ENCODE results near the gene GPR180.
A peak's percentile ranks its signal among the peaks of the same experiment; 100 is the strongest.

GPR180 gene

GRCh38 chr13:94560116-94560515, 41.5 kb upstream of the GPR180 start:
- Histone ChIP-seq H3K4me2 (peak overlapping the region in 5 of 11 experiments; percentile 27 to 59 (median 32); a peak in 7 of 22 replicates), H3K4me1 (peaks cover 0 to 26% (median 12%) of the 10 kb centered on the region in 10 experiments; a peak in 10 of 20 replicates), H4K20me1 (no peaks in the 10 kb centered on the region), H3K9ac (no peak overlapping the region), H3K4me3 (no peak overlapping the region), H3K9me3 (replicated peaks in 1 of 11) (peaks cover 6 to 22% (median 9%) of the 10 kb centered on the region in 11 experiments; a peak in 18 of 22 replicates), H3K27me3 (no peaks in the 10 kb centered on the region), H3K36me3 (peaks cover 0 to 16% (median 11%) of the 10 kb centered on the region in 11 experiments; a peak in 10 of 22 replicates), H3K27ac (no peak overlapping the region)
- no peak for TF ChIP-seq Cebpa-rat (IDR thresholded peaks at IDR 0.05)

- no peak for TF ChIP-seq Cebpa-rat (IDR thresholded peaks at IDR 0.05)
- peaks cover 0 to 16% (median 11%) of the 10 kb centered on the region in 11 experiments; a peak in 10 of 22 replicates for H3K36me3 ChIP-seq
- H3K27me3 ChIP-seq = no peaks in the 10 kb centered on the region
- H3K4me2 ChIP-seq = no peak overlapping the region
- no peaks in the 10 kb centered on the region for H4K20me1 ChIP-seq
- H3K4me1 ChIP-seq = peaks cover 0 to 26% (median 12%) of the 10 kb centered on the region in 10 experiments; a peak in 10 of 20 replicates
- H3K4me3 ChIP-seq = no peak overlapping the region
- H3K9ac ChIP-seq = no peak overlapping the region
- peaks cover 6 to 22% (median 9%) of the 10 kb centered on the region in 11 experiments; a peak in 18 of 22 replicates for H3K9me3 ChIP-seq (replicated peaks in 1 of 11)
- no peak overlapping the region for H3K27ac ChIP-seq
These were observed 40.5 kb upstream of the GPR180 start for GRCh38 chr13:94561126-94561525.

- no peaks in the 10 kb centered on the region for H3K27me3 ChIP-seq
- peaks cover 0 to 7% (median 0%) of the 10 kb centered on the region in 11 experiments; a peak in 4 of 22 replicates for H3K9me3 ChIP-seq (replicated peaks in 1 of 11)
- H3K4me2 ChIP-seq = no peak overlapping the region
- TF ChIP-seq Cebpa-rat (IDR thresholded peaks at IDR 0.05) = no peak
- no peak overlapping the region for H3K27ac ChIP-seq
- peaks cover 40 to 60% (median 53%) of the 10 kb centered on the region in 11 experiments for H3K36me3 ChIP-seq
- H3K4me1 ChIP-seq = no peaks in the 10 kb centered on the region
- no peak overlapping the region for H3K4me3 ChIP-seq
- no peaks in the 10 kb centered on the region for H4K20me1 ChIP-seq
- H3K9ac ChIP-seq = no peak overlapping the region
These were observed 34.1 kb upstream of the GPR180 start for GRCh38 chr13:94567581-94567980.

GRCh38 chr13:94568443-94568842, 33.2 kb upstream of the GPR180 start:
- H3K9ac ChIP-seq = no peak overlapping the region
- H4K20me1 ChIP-seq = no peaks in the 10 kb centered on the region
- H3K4me2 ChIP-seq = no peak overlapping the region
- no peak overlapping the region for H3K4me3 ChIP-seq
- no peaks in the 10 kb centered on the region for H3K27me3 ChIP-seq
- H3K27ac ChIP-seq = no peak overlapping the region
- H3K9me3 ChIP-seq (replicated peaks in 1 of 11) = peaks cover 0 to 11% (median 6%) of the 10 kb centered on the region in 11 experiments; a peak in 12 of 22 replicates
- TF ChIP-seq Cebpa-rat (IDR thresholded peaks at IDR 0.05) = no peak
- no peaks in the 10 kb centered on the region for H3K4me1 ChIP-seq
- peaks cover 49 to 60% (median 54%) of the 10 kb centered on the region in 11 experiments for H3K36me3 ChIP-seq

DNA sequence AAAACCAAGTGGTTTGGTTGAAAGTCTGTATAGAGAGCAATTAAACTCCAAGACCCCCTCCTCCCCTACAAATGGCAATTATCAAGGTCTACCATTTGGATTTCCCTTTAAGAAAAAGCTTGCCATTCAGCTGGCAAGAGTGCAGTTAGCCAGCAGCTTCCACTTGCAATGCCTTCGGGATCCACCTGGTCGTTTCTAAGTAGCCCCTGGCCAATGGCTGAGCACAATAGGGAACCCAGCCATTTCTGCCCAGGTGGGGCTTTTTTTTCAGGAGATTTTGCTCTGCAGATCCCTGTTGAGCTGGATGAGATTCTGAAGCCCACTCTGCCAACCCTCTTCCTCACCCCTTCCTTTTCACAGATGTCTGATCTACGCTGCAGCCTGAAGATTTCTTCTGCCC, 32.0 kb upstream of the GPR180 start:
- no peak overlapping the region for H3K4me2 ChIP-seq
- peaks cover 59 to 66% (median 63%) of the 10 kb centered on the region in 11 experiments for H3K36me3 ChIP-seq
- H3K27me3 ChIP-seq = no peaks in the 10 kb centered on the region
- peaks cover 0 to 19% (median 9%) of the 10 kb centered on the region in 11 experiments; a peak in 16 of 22 replicates for H3K9me3 ChIP-seq (replicated peaks in 1 of 11)
- no peak for TF ChIP-seq Cebpa-rat (IDR thresholded peaks at IDR 0.05)
- no peak overlapping the region for H3K4me3 ChIP-seq
- H3K27ac ChIP-seq = no peak overlapping the region
- H3K4me1 ChIP-seq = no peaks in the 10 kb centered on the region
- H3K9ac ChIP-seq = no peak overlapping the region
- H4K20me1 ChIP-seq = no peaks in the 10 kb centered on the region

DNA sequence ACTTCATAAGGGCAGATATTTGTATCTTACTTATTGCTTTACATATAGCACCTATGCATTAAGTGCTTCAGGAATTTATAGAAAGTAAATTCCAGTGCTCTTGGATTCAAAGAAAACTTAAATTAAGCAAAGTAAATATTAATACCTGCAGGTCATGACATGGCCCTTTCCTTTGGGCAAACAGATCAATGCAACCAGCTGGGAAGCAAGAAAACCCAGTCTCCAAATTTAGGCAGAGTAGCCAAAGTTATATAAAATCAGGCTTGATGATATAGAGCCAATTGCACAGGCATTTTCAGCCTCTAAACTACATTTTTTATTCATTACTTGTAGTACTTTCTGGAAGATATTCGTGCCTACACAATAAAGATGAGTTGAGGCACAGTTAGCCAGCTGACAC, 22.6 kb upstream of the GPR180 start:
- H3K27me3 ChIP-seq = no peaks in the 10 kb centered on the region
- no peaks in the 10 kb centered on the region for H3K4me1 ChIP-seq
- TF ChIP-seq Cebpa-rat (IDR thresholded peaks at IDR 0.05) = no peak
- H3K36me3 ChIP-seq = peaks cover 86 to 100% (median 95%) of the 10 kb centered on the region in 11 experiments
- no peak overlapping the region for H3K9ac ChIP-seq
- H3K27ac ChIP-seq = no peak overlapping the region
- H3K4me3 ChIP-seq = no peak overlapping the region
- no peaks in the 10 kb centered on the region for H4K20me1 ChIP-seq
- H3K9me3 ChIP-seq (replicated peaks in 1 of 11) = peaks cover 4 to 17% (median 13%) of the 10 kb centered on the region in 11 experiments; a peak in 18 of 22 replicates
- no peak overlapping the region for H3K4me2 ChIP-seq

DNA sequence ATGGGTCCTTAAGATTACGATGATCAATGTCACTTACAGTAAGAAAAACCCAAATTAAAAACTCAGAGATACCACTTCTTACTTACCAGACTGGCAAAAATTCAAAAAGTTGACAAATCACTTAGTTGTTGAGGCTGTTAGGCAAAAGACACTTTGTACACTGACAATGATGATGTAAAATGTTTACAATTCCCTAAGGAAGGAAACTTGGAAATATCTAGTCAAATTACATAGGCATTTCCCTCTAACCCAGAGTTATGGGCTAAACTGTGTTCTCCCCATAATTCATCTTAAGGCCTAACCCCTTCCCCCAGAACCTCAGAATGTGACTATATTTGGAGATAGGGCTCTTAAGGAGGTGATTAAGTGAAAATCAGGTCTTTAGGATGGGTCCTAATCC, 17.7 kb upstream of the GPR180 start:
- TF ChIP-seq Cebpa-rat (IDR thresholded peaks at IDR 0.05) = no peak
- no peak overlapping the region for H3K4me3 ChIP-seq
- H3K36me3 ChIP-seq = peaks cover 79 to 99% (median 87%) of the 10 kb centered on the region in 11 experiments
- no peaks in the 10 kb centered on the region for H4K20me1 ChIP-seq
- H3K27me3 ChIP-seq = no peaks in the 10 kb centered on the region
- H3K9me3 ChIP-seq (replicated peaks in 1 of 11) = peaks cover 0 to 25% (median 12%) of the 10 kb centered on the region in 11 experiments; a peak in 15 of 22 replicates
- no peak overlapping the region for H3K4me2 ChIP-seq
- no peak overlapping the region for H3K27ac ChIP-seq
- H3K4me1 ChIP-seq = no peaks in the 10 kb centered on the region
- no peak overlapping the region for H3K9ac ChIP-seq

DNA sequence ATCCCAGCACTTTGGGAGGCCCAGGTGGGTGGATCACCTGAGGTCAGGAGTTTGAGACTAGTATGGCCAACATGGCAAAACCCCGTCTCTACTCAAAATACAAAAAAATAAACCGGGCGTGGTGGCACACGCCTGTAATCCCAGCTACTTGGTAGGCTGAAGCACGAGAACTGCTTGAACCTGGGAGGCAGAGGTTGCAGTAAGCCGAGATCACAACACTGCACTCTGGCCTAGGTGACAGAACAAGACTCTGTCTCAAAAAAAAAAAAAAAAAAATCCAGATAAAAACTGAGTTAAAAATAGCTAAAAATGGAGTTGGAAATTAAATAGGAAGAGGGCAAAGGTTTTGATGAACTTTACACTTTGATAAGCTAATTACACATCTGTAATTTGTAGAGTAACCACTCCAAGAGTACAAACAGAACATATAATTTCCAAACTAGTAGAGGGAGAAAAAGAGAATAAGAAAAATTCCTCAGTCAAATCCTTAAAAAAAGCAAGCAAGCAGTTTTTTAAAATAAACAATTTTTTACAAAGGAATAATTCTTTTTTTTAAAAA, 16.0 kb upstream of the GPR180 start:
- Histone ChIP-seq H3K4me3 (no peak overlapping the region), H3K4me2 (no peak overlapping the region), H3K9me3 (replicated peaks in 1 of 11) (peaks cover 0 to 25% (median 12%) of the 10 kb centered on the region in 11 experiments; a peak in 15 of 22 replicates), H3K4me1 (no peaks in the 10 kb centered on the region), H3K9ac (no peak overlapping the region), H3K27me3 (no peaks in the 10 kb centered on the region), H3K36me3 (peaks cover 71 to 96% (median 81%) of the 10 kb centered on the region in 11 experiments), H3K27ac (no peak overlapping the region), H4K20me1 (no peaks in the 10 kb centered on the region)
- no peak for TF ChIP-seq Cebpa-rat (IDR thresholded peaks at IDR 0.05)

DNA sequence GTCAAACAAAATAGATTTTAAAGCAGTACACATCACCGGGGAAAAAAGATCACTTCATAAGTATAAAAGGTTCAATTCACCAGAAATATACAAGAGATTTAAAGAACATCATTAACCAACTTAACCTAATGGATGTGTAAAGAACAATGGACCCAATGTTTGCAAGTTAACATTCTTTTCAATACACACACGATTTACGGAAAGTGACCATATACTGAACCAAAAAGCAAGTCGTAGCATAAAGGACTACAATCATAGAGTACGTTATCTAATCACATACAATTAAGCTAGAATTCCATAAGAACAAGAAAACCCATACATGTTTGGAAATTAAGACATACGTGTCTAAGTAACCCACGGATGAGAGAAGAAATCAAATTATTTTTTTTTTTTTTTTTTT, 15.3 kb upstream of the GPR180 start:
- Histone ChIP-seq H3K4me3 (no peak overlapping the region), H3K4me2 (no peak overlapping the region), H3K36me3 (peaks cover 71 to 96% (median 81%) of the 10 kb centered on the region in 11 experiments), H3K9ac (no peak overlapping the region), H3K4me1 (no peaks in the 10 kb centered on the region), H4K20me1 (peaks cover 0 to 4% (median 0%) of the 10 kb centered on the region in 11 experiments; a peak in 1 of 22 replicates), H3K27ac (no peak overlapping the region), H3K27me3 (no peaks in the 10 kb centered on the region), H3K9me3 (replicated peaks in 1 of 11) (peaks cover 0 to 25% (median 12%) of the 10 kb centered on the region in 11 experiments; a peak in 15 of 22 replicates)
- TF ChIP-seq Cebpa-rat (IDR thresholded peaks at IDR 0.05) = no peak

All from BLaER1 treated with 17β-estradiol and CSF1 and Interleukin-3, amounts not matched to agents 10 nM and 100 nM (cell line).